Raji (cell line): Measurements from ENCODE around the gene LRTM2.

Source experiments
- POLR2A ChIP-seq: IDR thresholded peaks from 2 replicates; pipeline ENCODE4 v1.6.1; 2011; ENCODE audit warnings: low read depth, low read length, control low read depth; ENCODE audit not compliant: insufficient read depth

The LRTM2 gene

DNA sequence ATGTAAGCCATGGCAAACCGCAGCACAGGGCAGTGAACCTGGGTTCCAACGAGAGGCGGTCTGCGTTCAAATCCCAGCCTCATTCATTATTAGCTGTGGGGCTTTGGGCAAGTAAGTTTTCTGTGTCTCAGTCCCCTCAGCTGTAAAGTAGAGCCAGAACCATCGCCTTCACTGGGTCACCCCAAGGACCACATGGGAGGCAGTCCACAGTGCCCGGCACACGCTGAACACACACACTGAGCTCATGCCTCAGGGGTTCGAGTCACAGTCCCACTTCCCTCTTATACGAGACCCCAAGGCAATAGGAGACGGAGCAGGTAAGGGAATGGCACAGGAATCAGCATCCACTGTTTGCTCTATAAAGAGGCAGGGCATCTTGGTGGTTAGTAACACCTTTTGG, 19.1 kb downstream of the LRTM2 start:
- no peak for TF ChIP-seq POLR2A

DNA sequence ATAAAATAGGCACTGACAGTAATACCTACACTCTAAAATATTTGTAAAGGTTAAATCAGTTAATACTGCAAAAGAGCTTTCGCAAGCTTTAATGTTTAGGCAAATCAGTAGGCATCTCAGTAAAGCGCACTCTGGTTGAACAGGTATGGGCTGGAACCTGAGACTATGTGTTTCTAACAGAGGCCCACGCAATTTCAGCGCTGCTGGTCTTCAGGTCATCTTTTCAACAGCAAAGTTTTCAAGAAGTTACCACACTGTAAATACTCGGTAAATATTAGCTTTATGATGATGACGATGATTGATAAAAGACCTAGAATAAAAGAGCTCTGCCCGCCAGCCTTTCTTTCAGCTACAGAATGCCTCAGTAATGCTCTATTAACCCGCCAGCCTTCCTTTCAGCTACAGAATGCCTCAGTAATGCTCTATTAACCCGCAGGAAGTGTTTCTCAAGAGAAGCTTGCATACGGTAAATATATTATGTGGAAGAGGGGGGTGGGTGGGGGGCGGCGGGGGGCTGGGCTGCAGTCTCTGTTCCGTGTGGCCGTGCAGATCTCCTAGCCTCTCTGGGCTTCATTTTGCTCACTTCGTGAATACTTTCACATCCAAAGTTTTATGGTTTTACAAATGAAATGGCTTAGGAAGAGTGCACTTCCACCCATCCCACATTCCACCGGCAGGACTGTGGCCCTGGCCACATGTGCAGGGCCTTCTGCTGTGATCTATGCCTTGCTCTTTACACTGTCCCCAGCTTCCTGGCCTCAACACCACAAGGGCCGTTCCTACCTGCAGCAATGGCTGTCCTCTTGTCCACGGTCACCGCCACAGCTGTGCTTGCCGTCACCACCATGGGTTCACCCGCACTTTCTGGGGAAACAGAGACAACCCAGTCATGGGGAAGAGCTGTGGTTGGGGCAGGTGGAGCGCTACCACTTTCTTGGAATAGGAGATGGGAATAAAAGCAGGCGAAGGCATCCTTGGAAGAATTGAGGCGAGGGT, 19.9 kb downstream of the LRTM2 start:
- TF ChIP-seq POLR2A, result no peak

DNA sequence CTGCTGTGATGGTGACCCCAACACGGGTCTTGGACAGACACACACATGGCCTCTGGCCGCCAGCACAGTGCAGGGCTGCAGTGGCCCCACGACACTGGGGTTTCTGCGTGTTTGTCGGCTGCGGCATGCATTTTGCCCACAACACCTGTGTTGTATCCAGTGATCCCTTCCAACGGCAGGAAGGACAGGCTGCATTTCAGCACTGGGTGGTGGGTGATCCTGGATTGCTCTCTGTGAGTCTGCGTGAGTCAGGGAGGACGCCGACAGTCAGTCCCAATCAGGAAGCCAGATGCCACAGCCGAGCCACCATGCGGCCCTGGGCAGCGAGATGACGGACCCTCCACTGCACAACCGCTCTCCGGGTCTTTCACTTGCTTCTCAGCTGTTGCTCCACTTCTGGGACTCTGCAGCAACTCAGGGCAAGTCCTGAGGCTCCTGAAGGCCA, 20.6 kb downstream of the LRTM2 start:
- TF ChIP-seq POLR2A, result no peak

DNA sequence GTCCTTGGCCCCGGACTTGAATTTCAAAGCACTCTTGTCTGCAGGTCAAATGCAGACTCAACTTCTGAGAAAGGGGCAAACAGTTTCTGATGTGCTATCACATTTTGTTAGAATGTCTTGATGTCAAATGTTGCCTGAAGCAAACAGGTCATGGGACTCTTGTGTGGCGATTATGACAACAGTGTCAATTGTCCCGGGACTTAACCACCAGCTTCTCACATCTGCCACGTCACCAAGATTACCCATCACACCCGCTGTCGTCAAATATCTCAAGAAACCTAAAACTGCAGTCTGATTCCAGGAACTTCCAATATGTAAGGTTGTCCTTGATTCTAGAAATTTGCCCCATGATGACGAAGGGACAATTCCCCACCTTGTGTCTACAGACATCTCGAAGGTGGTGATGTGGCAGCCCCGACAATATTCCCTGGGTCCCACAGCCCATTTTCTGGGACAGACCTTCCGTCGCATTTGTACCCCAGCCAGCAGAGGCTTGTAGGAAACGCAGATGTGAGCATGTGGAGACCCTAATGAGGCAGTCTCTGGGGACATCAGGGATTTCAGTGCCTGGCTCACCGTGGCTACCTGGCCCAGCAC, 21.3 kb downstream of the LRTM2 start:
- TF ChIP-seq POLR2A, result no peak

DNA sequence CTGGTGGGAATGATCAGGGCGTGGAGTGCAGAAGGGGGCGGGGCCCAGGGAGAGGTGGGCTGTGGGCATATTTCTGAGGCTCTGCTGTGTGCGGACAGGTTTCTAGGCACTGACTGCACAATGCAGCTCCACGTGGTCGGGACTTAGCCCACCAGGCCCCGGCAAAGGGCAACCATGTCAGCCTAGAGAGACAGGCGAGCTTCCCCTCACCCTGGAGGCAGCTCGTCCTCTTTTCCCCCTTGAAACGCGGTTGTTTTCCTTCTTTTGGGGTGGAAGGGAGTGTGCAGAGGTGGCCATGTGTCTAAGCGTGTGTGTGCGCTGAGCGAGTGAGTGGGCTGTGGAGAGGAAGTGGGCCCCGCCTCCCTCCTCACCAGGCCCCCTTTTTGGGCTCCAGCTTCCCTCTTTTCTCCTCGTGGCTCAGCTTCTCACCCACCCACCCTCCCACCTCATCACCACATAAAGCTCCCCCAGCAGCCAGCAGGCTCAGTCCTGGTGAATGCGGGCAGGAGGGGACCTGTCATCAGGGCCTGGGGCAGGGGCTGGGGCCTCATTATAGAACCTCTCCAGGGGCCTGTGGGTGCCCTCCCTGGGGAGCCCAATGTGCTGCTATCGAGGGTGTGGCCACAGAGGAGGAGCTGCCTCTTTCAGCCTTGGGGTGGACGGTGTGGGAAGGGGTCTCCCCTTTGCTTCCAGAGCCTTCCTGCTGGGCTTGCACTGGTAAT, 22.0 kb downstream of the LRTM2 start:
- no peak for TF ChIP-seq POLR2A

- no peak for TF ChIP-seq POLR2A
Measured at GRCh38 chr12:1842905-1843640, 22.7 kb downstream of the LRTM2 start.

- no peak for TF ChIP-seq POLR2A
Measured at GRCh38 chr12:1843641-1844005, 23.3 kb downstream of the LRTM2 start.

DNA sequence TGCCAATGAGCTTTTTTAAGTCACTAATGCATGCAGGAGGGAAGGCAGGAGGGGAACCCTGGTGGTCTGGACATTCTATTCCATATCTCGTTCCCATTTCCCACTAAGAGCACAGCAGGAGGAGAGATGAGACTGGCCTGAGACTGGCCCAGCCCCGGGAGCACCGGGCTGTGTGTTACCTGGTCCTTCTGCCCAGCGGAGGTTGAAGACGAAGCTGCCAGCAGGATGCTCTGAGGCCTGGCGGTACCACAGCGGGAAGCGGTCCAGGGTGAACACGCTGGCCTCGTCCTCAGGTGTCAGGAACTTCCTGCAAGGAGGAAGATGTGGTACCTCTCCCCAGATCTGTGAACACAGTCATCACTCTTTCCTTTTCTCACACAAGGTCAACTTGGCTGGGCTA, 23.9 kb downstream of the LRTM2 start:
- TF ChIP-seq POLR2A, result no peak

GRCh38 chr12:1844661-1845409, 24.5 kb downstream of the LRTM2 start:
- TF ChIP-seq POLR2A, result no peak

GRCh38 chr12:1845427-1845826, 25.1 kb downstream of the LRTM2 start:
- TF ChIP-seq POLR2A, result no peak

DNA sequence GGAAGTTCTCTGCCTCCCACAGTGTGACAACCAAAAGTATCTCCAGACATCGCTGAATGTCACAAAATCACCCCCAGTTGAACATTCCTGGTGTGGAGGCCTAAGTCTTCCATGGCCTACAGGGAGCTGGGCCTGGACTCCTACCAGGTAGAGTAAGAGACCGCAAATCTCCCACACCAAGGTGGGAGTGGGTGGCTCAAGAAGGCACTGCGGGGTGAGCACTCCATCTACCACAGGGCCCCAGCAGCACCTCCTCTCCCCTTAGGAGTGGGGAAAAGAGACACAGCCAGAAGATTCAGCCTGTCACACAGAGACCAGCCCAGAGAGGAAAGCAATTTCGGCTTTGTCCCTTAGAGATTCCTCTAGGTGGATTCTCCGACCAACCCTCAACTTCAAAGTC, 25.5 kb downstream of the LRTM2 start:
- no peak for TF ChIP-seq POLR2A

DNA sequence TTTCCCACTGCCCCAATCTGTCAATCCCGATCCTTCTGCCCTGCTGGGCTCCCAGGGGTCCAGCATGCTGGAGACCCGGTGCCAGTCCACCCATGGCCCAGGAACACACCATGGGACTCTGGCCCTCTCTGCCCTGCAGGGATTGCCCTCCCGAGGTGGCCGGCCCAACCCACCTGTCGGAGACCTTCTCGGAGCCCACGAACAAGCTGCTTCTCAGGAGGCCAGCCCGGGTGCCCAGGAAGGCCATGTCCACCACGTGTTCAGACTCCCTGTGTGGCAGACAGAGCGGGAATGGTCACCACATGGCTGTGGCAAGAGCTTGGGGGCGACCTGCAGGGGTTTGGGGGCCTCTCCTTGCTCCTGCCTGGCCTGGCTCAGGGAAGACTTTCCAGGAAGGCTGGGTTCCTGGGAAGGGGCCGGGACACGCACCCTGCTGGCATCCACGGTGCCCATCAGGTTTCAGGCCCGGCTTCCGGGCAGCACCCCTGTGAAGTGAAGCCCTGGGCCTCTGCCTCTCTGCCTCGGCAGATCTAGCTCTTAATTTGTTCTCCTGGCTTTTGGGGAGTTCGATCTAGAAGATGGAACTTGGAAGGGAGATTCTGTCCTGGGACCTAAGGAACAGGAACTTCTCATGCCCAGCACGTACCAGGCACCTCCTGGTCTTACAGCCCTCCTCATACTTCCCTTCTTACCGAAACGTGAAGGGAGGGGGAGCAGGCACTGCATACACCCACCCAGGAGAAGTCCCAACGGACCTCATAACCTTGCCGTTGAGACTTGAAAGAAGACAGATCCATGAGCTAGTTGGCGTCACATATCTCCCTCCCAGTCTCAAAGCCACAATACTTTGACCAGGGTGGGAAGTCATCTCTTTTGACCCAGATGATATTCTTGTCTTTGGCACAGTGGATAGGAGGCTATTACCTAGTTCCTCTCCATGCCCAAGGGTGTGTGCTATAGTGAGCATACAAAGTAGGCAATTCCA, 26.3 kb downstream of the LRTM2 start:
- TF ChIP-seq POLR2A, result no peak

DNA sequence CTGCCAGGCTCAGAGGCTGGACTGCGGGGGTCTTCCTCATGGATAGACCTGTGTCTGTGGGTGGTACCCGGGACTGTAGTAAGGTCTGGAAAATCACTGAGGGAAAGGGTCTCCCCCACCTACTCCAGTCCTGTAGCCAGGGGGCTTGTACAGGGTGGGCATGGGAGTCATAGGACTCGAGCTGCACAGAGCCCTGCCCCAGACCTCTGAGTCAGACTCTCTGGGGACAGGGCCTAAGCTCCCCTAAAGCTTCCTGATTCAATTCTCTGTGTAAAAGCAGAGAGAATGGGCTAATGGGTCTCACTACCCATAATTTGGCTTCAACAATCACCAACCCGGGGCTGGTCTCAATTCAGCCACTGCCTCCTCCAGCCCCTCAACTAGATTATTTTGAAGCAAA, 27.0 kb downstream of the LRTM2 start:
- TF ChIP-seq POLR2A, result no peak
